Omental fat pad (tissue), 4 donors: ENCODE measurements around the gene LLGL2. TPM values are rescaled to one million over a fixed set of nuclear protein-coding genes. Genes with fewer than 3 reads are reported as not detected.

Experiments used
- total RNA-seq, 4 donors: library from RNA; depleted of rRNA; stranded (reverse); fragments of >200 nt; gene quantifications; one replicate each; pipeline ENCODE4 v1.1.0, GENCODE V29; 2016

LLGL2 gene
- total RNA-seq, 4 donors from 2014 or later, result 5.4 to 10.4 (median 6.7) TPM

Other genes starting within 250 kb of the LLGL2 start
- 10 to 100 TPM; 14.2 to 30.4 (median 19.5) TPM for gene SLC25A19, start 236.3 kb upstream of the LLGL2 start, total RNA-seq
- 100 to 1,000 TPM in 2 of 4 donors, 10 to 100 TPM in 2; 87.4 to 152 (median 108) TPM for gene GRB2, start 120.0 kb upstream of the LLGL2 start, total RNA-seq
- gene TMEM94, start 69.1 kb upstream of the LLGL2 start, total RNA-seq, result 10 to 100 TPM; 27.9 to 66.0 (median 46.1) TPM
- gene CASKIN2, start 10.2 kb upstream of the LLGL2 start, total RNA-seq, result 10 to 100 TPM in 3 of 4 donors, 1 to 10 TPM in 1; 6.7 to 61.5 (median 23.9) TPM
- gene TSEN54, start 9.2 kb upstream of the LLGL2 start, total RNA-seq, result 10 to 100 TPM in 3 of 4 donors, 1 to 10 TPM in 1; 9.4 to 33.3 (median 14.9) TPM
- 100 to 1,000 TPM in 1 of 4 donors, 10 to 100 TPM in 3; 58.4 to 187 (median 74.3) TPM for gene MYO15B, start 62.1 kb downstream of the LLGL2 start, total RNA-seq
- 1 to 10 TPM in 2 of 4 donors, under 1 TPM in 2; 0.31 to 2.0 (median 1.0) TPM for gene SMIM5, start 107.7 kb downstream of the LLGL2 start, total RNA-seq
- 10 to 100 TPM; 10.9 to 20.6 (median 13.3) TPM for gene RECQL5, start 141.5 kb downstream of the LLGL2 start, total RNA-seq
- 100 to 1,000 TPM in 1 of 4 donors, 10 to 100 TPM in 3; 52.9 to 105 (median 68.8) TPM for gene SAP30BP, start 141.6 kb downstream of the LLGL2 start, total RNA-seq
- gene ITGB4, start 195.8 kb downstream of the LLGL2 start, total RNA-seq, result 10 to 100 TPM; 10.7 to 27.0 (median 17.3) TPM
- 10 to 100 TPM; 15.9 to 51.5 (median 28.5) TPM for gene GALK1, start 239.5 kb downstream of the LLGL2 start, total RNA-seq